Endothelial cell of umbilical vein (primary cell): ENCODE results near the gene XXYLT1.

Experiments used
- EZH2 ChIP-seq: IDR thresholded peaks from 2 replicates; pipeline ENCODE4 v1.6.1; 2012; ENCODE audit warnings: borderline replicate concordance, low read depth, mild to moderate bottlenecking, moderate library complexity, low read length, inconsistent platforms; ENCODE audit not compliant: severe bottlenecking
- POLR2A ChIP-seq: IDR thresholded peaks from 2 replicates; pipeline ENCODE4 v1.6.1; 2012; ENCODE audit warnings: low read depth, mild to moderate bottlenecking, control low read depth, low read length
- TF ChIP-seq, protein P1 (sequence below), 2 donors: IDR thresholded peaks; 1 replicate in 1 of 2; 2 replicates in 1 of 2; pipeline ENCODE4 v1.5.1; 2011; ENCODE audit warnings: low read length in 2 of 2, mild to moderate bottlenecking in 2 of 2, moderate library complexity in 2 of 2, control low read depth in 1 of 2, inconsistent platforms in 1 of 2, low read depth in 1 of 2; ENCODE audit not compliant: insufficient read depth in 1 of 2; ENCODE audit errors: extremely low read depth in 1 of 2

DNA sequence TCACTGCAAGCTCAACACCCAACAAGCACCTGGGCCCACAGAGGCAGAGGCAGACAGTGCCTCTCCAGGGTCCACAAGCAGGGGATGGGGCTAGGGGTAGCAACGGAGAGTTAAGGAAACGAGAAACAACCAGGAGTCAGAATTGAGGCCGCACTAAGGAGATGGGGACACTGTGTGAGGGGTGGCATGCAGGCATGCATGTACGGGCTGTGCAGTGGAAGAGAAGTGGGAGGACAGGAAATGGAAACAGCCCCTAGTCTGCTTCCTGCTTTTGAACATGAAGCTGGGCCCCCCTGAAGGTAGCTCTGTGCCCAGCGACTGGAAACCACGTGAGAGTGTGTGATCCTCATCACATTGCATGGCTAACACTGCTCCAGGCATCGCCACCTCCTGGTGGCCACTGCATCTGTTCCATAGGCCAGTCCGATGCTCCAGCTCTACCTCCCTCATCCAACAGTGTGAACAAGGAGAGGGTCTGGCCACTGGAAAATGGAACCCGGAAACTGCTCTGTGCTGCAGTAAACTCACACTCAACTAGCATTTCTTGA is 44.0 kb downstream of the XXYLT1 start:
- TF ChIP-seq POLR2A: no peak
- TF ChIP-seq, protein P1, sequence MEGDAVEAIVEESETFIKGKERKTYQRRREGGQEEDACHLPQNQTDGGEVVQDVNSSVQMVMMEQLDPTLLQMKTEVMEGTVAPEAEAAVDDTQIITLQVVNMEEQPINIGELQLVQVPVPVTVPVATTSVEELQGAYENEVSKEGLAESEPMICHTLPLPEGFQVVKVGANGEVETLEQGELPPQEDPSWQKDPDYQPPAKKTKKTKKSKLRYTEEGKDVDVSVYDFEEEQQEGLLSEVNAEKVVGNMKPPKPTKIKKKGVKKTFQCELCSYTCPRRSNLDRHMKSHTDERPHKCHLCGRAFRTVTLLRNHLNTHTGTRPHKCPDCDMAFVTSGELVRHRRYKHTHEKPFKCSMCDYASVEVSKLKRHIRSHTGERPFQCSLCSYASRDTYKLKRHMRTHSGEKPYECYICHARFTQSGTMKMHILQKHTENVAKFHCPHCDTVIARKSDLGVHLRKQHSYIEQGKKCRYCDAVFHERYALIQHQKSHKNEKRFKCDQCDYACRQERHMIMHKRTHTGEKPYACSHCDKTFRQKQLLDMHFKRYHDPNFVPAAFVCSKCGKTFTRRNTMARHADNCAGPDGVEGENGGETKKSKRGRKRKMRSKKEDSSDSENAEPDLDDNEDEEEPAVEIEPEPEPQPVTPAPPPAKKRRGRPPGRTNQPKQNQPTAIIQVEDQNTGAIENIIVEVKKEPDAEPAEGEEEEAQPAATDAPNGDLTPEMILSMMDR (IDR thresholded peaks at IDR 0.05; ENCODE audit: extremely low read depth in 1 of 2, insufficient read depth in 1 of 2, low read depth in 1 of 2, low read length in 2 of 2): peak; percentile 44 to 63
- no peak for TF ChIP-seq EZH2
